Gastroesophageal sphincter (tissue), 4 donors: ENCODE measurements around the gene GPLD1. TPM values are rescaled to one million over a fixed set of nuclear protein-coding genes. Genes with fewer than 3 reads are reported as not detected.

Source experiments
- ATAC-seq: fragments of 150-250 bp; one replicate; pipeline ENCODE4 v1.9.1; 2016; ENCODE audit warnings: mild to moderate bottlenecking, moderate library complexity
- H3K27ac ChIP-seq, 4 donors: fragments of 200-600 bp; sonication (generic) in 3 of 4; 1 replicate in 3 of 4; 2 replicates in 1 of 4; pipeline ENCODE4 v1.5.1; 2016 to 2019
- H3K27me3 ChIP-seq: fragments of 200-600 bp; sonication (generic); one replicate; pipeline ENCODE4 v1.5.1; 2019
- H3K36me3 ChIP-seq, 2 donors: fragments of 200-600 bp; sonication (generic); one replicate each; pipeline ENCODE4 v1.5.1; 2019; ENCODE audit warnings: control low read depth in 1 of 2
- H3K4me1 ChIP-seq, 3 donors: fragments of 200-600 bp; sonication (generic); 1 replicate in 2 of 3; 2 replicates in 1 of 3; pipeline ENCODE4 v1.5.1; 2016 to 2019; ENCODE audit warnings: control low read depth in 2 of 3
- H3K4me3 ChIP-seq, 2 donors: fragments of 200-600 bp; sonication (generic); one replicate each; pipeline ENCODE4 v1.5.1; 2019; ENCODE audit warnings: mild to moderate bottlenecking in 1 of 2, moderate library complexity in 1 of 2
- H3K9me3 ChIP-seq, 3 donors: fragments of 200-600 bp; sonication (generic); one replicate each; pipeline ENCODE4 v1.5.1; 2017 to 2019; ENCODE audit warnings: control low read depth in 2 of 3
- CTCF ChIP-seq, 4 experiments: fragments of 200-600 bp in 2 of 4; fragments of 450-650 bp in 2 of 4; sonication (generic) in 1 of 4; IDR thresholded peaks; one replicate each; pipeline ENCODE4 v1.5.1; 2017 to 2019; ENCODE audit warnings: antibody characterized with exemption in 4 of 4, mild to moderate bottlenecking in 2 of 4, moderate library complexity in 2 of 4
- EP300 ChIP-seq: sonication (generic); formaldehyde crosslinking; IDR thresholded peaks from one replicate; pipeline ENCODE4 v1.6.1; 2017; ENCODE audit warnings: antibody characterized with exemption, mild to moderate bottlenecking
- POLR2A ChIP-seq, 2 donors: fragments of 450-650 bp; IDR thresholded peaks; one replicate each; pipeline ENCODE4 v1.6.1; 2017; ENCODE audit warnings: antibody characterized with exemption in 2 of 2, mild to moderate bottlenecking in 2 of 2, moderate library complexity in 1 of 2
- POLR2AphosphoS5 ChIP-seq: sonication (generic); formaldehyde crosslinking; IDR thresholded peaks from one replicate; pipeline ENCODE4 v1.6.1; 2017; ENCODE audit warnings: antibody characterized with exemption
- WGBS, 2 donors: methylation state at CpG; one replicate each; pipeline ENCODE4 v1.1.5; 2018; ENCODE audit warnings: low coverage in 1 of 2; 5-methylcytosine and 5-hydroxymethylcytosine counted together
- total RNA-seq, 4 donors: library from RNA; depleted of rRNA; stranded (reverse); fragments of >200 nt; gene quantifications; one replicate each; pipeline ENCODE4 v1.1.0, GENCODE V29; 2016

Gene GPLD1
- total RNA-seq, 4 donors from 2014 or later: 3.8 to 7.8 (median 5.6) TPM

- Histone ChIP-seq H3K27me3 (no peaks in the 10 kb centered on the region), H3K9me3 (no peaks in the 10 kb centered on the region), H3K4me3 (no peak overlapping the region), H3K4me1 (peaks cover 0 to 22% (median 5%) of the 10 kb centered on the region in 3 donors), H3K36me3 (peaks cover 0 to 5% of the 10 kb centered on the region in 2 donors), H3K27ac (no peak overlapping the region)
- no peak for ATAC-seq
- 93 to 98% methylated on average over 7 to 11 of the region's 11 CpGs for WGBS, 2 donors
- no peak for TF ChIP-seq POLR2AphosphoS5
- TF ChIP-seq CTCF (IDR thresholded peaks at IDR 0.05): no peak
- TF ChIP-seq EP300: no peak
- TF ChIP-seq POLR2A (IDR thresholded peaks at IDR 0.05): no peak
Observed at GRCh38 chr6:24497254-24497970, 8.0 kb upstream of the GPLD1 start.

- Histone ChIP-seq H3K4me3 (peak within 1 kb of the TSS; percentile 44 to 77), H3K27me3 (no peaks in the 10 kb centered on the region), H3K27ac (peak within 1 kb of the TSS; percentile 41 to 88 (median 86)), H3K36me3 (no peaks in the 10 kb centered on the region), H3K4me1 (peaks cover 0 to 22% (median 5%) of the 10 kb centered on the region in 3 donors), H3K9me3 (no peaks in the 10 kb centered on the region)
- ATAC-seq: peak; percentile 86
- 0% methylated on average over 16 of the region's 93 CpGs; no CpG with 5 or more reads in 1 of the 2 donors for WGBS, 2 donors
- peak in 2 of 4 experiments; percentile 5 to 55 for TF ChIP-seq CTCF (IDR thresholded peaks at IDR 0.05)
- no peak for TF ChIP-seq POLR2A (IDR thresholded peaks at IDR 0.05)
- TF ChIP-seq POLR2AphosphoS5: peak; percentile 22
Observed at GRCh38 chr6:24494821-24495795, 5.7 kb upstream of the GPLD1 start, which contains the start of gene ALDH5A1. ALDH5A1 (plus strand) TSS chr6:24494969; CDS start chr6:24494997, 28 bp downstream.

- Histone ChIP-seq H3K9me3 (no peaks in the 10 kb centered on the region), H3K27me3 (no peaks in the 10 kb centered on the region), H3K36me3 (no peaks in the 10 kb centered on the region), H3K27ac (peak overlapping the region; percentile 41 to 88 (median 86)), H3K4me3 (peak overlapping the region; percentile 44 to 77), H3K4me1 (peaks cover 0 to 22% (median 5%) of the 10 kb centered on the region in 3 donors)
- TF ChIP-seq EP300: no peak
- no peak for ATAC-seq
- 17% methylated on average over 16 to 33 of the region's 36 CpGs for WGBS, 2 donors
Observed at GRCh38 chr6:24493945-24494820, 4.8 kb upstream of the GPLD1 start.

GRCh38 chr6:24492475-24492874 lies 3.1 kb upstream of the GPLD1 start:
- Histone ChIP-seq H3K36me3 (no peaks in the 10 kb centered on the region), H3K27me3 (no peaks in the 10 kb centered on the region), H3K9me3 (no peaks in the 10 kb centered on the region), H3K27ac (no peak overlapping the region), H3K4me1 (peaks cover 0 to 22% (median 5%) of the 10 kb centered on the region in 3 donors), H3K4me3 (no peak overlapping the region)
- WGBS, 2 donors: 76 to 83% methylated on average over 2 of the region's 3 CpGs
- ATAC-seq: no peak
- TF ChIP-seq POLR2A (IDR thresholded peaks at IDR 0.05): no peak
- no peak for TF ChIP-seq POLR2AphosphoS5
- TF ChIP-seq CTCF (IDR thresholded peaks at IDR 0.05): no peak
- no peak for TF ChIP-seq EP300

GRCh38 chr6:24490948-24491347 lies 1.6 kb upstream of the GPLD1 start:
- TF ChIP-seq POLR2A (IDR thresholded peaks at IDR 0.05) (no peak), CTCF (IDR thresholded peaks at IDR 0.05) (no peak), EP300 (no peak), POLR2AphosphoS5 (no peak)
- peaks cover 0 to 17% (median 5%) of the 10 kb centered on the region in 3 donors for H3K4me1 ChIP-seq
- H3K27me3 ChIP-seq: no peaks in the 10 kb centered on the region
- H3K9me3 ChIP-seq: no peaks in the 10 kb centered on the region
- no peak overlapping the region for H3K4me3 ChIP-seq
- H3K36me3 ChIP-seq: no peaks in the 10 kb centered on the region
- no peak overlapping the region for H3K27ac ChIP-seq
- no peak for ATAC-seq
- WGBS, 2 donors: 69 to 92% methylated on average over 2 to 3 of the region's 4 CpGs
